ENCODE data around the gene HHAT.

GRCh38 chr1:210709701-210710100 is 381.0 kb downstream of the HHAT start:
- no peak for TF ChIP-seq CTCF (IDR thresholded peaks at IDR 0.05)
- TF ChIP-seq ZFX (IDR thresholded peaks at IDR 0.05; ENCODE audit: borderline replicate concordance) = no peak

All from 22Rv1 (cell line).